Activated naive CD4-positive, alpha-beta T cell treated with anti-CD3 and anti-CD28 coated beads, Interleukin-2, amount 50 U/mL, for 72 hours (primary cell): Measurements from ENCODE around the gene KCNK2. TPM values are rescaled to one million over a fixed set of nuclear protein-coding genes. Genes with fewer than 3 reads are reported as not detected.

Experiments
- ATAC-seq, 2 donors: fragments of 150-1000 bp; cut with Tn5 transposase; 2 replicates each; pipeline ENCODE4 v1.10.0; 2021; ENCODE audit warnings: mild to moderate bottlenecking in 2 of 2, moderate library complexity in 2 of 2
- DNase-seq, 2 donors: peaks; one replicate each; pipeline ENCODE4 v3.0.0; 2021 to 2022; ENCODE audit warnings: low spot score in 2 of 2
- H3K27ac Mint-ChIP-seq, 2 donors: one replicate each; pipeline ENCODE4 v1.8.0; 2022; ENCODE audit warnings: mild to moderate bottlenecking in 2 of 2, mixed read lengths in 2 of 2
- H3K36me3 Mint-ChIP-seq, 2 donors: one replicate each; pipeline ENCODE4 v1.8.0; 2022; ENCODE audit warnings: mixed read lengths in 2 of 2
- H3K9me3 Mint-ChIP-seq, 2 donors: one replicate each; pipeline ENCODE4 v1.8.0; 2022; ENCODE audit warnings: mixed read lengths in 2 of 2
- total RNA-seq, 2 donors: library from RNA; stranded (reverse); gene quantifications; one replicate each; pipeline ENCODE4 v1.2.3, GENCODE V29; 2022

The KCNK2 gene
- total RNA-seq, 2 donors from 2014 or later, result not detected

DNA sequence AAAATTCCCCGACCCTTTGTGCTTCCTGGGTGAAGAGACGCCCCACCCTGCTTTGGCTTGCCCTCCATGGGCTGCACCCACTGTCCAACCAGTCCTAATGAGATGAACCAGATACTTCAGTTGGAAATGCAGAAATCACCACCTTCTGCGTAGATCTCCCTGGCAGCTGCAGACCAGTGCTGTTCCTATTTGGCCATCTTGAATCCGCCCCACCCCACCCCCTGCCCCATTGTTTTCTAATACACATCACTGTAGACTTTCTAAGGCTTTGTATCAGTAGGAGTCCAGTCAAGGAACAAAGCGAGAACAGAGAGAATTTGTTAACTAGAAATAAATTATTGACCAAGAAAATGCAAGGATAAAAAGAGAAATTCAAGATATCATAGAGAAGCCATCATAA is 178.2 kb downstream of the KCNK2 start:
- no peak for ATAC-seq
- no peak overlapping the region for H3K27ac Mint-ChIP-seq
- peaks cover 5 to 10% of the 10 kb centered on the region in 2 donors for H3K9me3 Mint-ChIP-seq
- no peak for DNase-seq
- no peaks in the 10 kb centered on the region for H3K36me3 Mint-ChIP-seq

DNA sequence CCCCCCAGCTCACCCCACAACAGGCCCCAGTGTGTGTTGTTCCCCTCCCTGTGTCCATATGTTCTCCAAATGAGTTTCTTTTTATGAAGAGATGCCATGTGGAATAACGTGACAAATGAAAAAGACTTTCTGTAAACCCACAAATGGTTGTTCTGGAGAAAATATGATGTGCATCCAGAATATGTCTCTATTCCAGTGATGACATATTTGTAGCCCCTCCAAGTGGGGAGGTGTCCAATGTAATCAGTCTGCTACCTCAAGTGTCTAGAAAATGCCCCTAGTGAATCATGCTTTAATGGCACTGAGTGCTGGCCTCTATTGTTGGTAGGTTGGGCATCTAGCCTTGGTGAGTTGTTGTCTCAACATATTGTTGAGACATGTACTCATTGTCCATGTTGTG is 179.6 kb downstream of the KCNK2 start:
- Mint-ChIP-seq H3K9me3 (peaks cover 5 to 10% of the 10 kb centered on the region in 2 donors), H3K36me3 (no peaks in the 10 kb centered on the region), H3K27ac (no peak overlapping the region)
- ATAC-seq (no peak), DNase-seq (no peak)

DNA sequence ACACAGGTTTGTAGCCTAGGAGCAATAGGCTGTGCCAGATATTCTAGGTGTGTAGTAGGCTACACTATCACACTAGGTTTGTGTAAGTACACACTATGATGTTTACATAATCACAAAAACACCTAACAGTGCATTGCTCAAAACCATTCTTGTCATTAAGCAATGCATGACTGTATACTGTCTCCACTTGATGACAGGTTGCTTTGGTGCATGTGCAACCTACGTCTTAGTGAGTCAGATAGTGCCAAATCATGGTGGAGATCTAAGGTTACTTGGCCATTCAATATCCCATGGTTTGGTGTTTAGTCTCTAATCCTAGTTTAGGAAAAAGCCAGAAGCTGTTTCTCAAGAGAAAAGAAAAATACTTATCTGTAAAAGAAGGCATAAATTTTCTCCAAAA is 181.1 kb downstream of the KCNK2 start:
- peaks cover 5 to 10% of the 10 kb centered on the region in 2 donors for H3K9me3 Mint-ChIP-seq
- H3K27ac Mint-ChIP-seq, result no peak overlapping the region
- DNase-seq, result no peak
- no peak for ATAC-seq
- no peaks in the 10 kb centered on the region for H3K36me3 Mint-ChIP-seq

DNA sequence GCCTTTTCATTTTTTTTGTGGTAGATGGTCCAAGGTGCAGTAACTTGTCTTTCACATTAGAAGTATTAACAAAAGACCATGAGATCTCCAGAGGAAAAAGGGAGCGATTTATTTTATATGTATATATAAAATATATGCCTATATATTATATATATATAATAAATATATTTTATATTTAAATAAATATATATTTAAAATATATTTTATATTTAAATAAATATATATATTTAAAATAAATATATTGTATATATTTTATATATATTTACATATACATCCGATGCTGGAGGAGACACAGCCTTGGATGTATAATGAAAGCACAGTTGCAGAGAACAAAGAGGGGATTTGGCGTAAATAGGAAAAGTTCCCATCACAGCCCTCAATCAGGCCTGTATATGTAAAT is 182.1 kb downstream of the KCNK2 start:
- H3K36me3 Mint-ChIP-seq, result no peaks in the 10 kb centered on the region
- peaks cover 0 to 4% of the 10 kb centered on the region in 2 donors for H3K9me3 Mint-ChIP-seq
- ATAC-seq, result no peak
- DNase-seq, result no peak
- no peak overlapping the region for H3K27ac Mint-ChIP-seq

DNA sequence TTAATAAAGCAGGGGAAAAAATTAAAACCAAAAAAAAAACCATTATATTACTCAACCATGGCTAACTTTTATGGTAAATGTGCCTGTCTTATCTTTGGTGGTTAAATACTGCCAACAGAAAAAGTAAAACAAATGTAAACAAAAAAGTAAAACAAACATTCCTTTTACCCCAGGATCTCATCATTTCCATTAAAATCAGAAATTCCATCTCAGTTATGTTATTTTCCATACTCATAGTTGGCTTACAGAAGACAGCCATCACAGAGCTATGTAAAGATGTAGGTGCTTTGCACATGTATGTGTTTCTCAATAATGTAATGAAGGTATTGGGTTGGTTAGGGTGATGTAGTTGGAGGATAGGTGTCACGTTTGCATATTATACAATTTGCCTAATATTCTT is 185.0 kb downstream of the KCNK2 start:
- no peak for DNase-seq
- peaks cover 0 to 11% of the 10 kb centered on the region in 2 donors for H3K36me3 Mint-ChIP-seq
- no peak for ATAC-seq
- peaks cover 10 to 14% of the 10 kb centered on the region in 2 donors for H3K9me3 Mint-ChIP-seq
- H3K27ac Mint-ChIP-seq, result no peak overlapping the region

DNA sequence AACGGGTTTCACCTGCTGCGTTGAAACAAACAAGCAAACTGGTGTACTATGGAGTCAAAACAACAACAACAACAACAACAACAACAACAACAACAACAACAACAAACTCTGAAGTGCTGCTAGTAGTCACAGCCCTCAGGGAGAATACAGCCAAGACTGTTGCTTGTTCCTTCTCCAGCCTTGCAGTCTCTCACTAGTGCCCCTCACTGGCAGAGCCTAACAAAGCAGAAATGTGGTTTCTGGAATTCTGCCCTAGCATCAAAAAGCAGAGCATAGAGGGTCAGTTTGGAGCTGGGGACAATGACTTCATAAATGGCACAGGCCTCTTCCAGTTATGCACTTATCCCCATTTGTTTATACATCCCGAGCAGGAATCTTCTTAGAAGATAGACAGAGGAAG is 187.4 kb downstream of the KCNK2 start:
- H3K27ac Mint-ChIP-seq, result no peak overlapping the region
- ATAC-seq (no peak), DNase-seq (no peak)
- peaks cover 10 to 13% of the 10 kb centered on the region in 2 donors for H3K9me3 Mint-ChIP-seq
- peaks cover 0 to 11% of the 10 kb centered on the region in 2 donors for H3K36me3 Mint-ChIP-seq

DNA sequence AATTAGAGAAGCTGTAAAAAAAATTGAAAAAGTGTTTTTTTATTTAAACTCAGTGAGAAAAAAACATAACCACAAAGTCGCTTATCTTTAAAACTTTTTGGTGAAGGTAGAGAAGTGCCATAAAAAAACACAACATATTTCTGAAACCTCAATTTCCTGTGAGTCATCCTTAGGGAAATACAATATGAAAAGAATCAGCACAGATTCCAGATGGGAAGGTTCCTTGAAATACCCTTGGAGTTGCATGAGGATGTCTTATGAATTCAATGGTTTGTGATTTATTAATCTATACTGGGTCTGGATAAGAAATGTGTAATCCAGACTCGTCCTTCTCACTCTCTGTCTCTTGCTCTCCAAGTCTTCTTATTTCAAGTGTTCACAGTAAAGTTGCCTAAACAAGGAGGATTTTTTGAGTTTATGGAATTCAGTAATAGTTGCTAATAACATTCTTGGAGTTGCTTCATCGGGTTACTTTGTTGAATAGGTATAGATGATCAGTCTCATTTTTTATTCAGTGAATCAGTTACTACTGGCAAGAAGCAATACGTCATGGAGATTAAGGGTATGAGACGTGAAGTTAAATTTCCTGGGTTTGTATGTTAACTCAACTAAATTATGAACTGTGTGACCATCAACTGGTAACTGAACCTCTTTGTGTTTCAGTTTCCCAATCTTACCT is 191.4 kb downstream of the KCNK2 start:
- Mint-ChIP-seq H3K9me3 (peaks cover 10 to 13% of the 10 kb centered on the region in 2 donors), H3K36me3 (peaks cover 0 to 11% of the 10 kb centered on the region in 2 donors), H3K27ac (no peak overlapping the region)
- DNase-seq (no peak), ATAC-seq (no peak)

DNA sequence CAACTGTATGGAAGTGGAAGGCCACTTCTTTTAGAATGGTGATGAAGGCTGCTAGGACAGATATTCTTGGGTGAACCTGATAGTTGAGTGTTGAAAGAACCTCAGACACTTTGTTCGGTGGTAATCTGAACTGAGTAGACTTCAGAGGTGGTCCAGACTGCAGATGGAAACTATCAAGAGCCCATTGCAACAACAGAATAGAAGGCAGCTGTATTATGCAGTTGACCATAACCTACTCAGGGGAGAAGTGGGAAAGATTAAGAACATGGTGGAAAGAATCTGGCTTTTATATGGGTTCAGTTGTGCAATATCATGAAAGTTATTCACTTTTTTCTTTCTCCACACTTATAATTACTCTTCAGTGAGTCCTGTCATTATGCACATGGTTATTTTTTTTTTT is 194.0 kb downstream of the KCNK2 start:
- ATAC-seq (no peak), DNase-seq (no peak)
- Mint-ChIP-seq H3K36me3 (no peaks in the 10 kb centered on the region), H3K27ac (no peak overlapping the region), H3K9me3 (peaks cover 0 to 3% of the 10 kb centered on the region in 2 donors)

DNA sequence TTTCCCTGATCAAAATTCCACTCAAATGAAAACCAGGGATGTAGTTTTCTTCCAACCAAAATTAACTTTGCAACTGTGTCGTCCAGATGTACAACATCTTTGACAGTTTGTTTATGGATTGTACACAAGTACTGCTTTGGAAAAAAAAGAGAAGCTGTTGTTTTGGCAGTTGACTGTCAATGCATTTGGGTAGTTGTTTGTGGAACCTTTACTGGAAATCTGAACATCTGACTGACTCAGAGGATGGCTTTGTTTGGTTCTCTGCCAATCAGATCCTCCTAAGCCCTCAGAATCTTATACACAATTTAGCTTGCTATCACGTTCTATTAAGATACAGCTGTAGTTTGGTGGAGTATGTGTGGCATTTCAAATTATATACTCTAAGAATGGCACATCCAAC is 195.0 kb downstream of the KCNK2 start:
- peaks cover 0 to 3% of the 10 kb centered on the region in 2 donors for H3K9me3 Mint-ChIP-seq
- no peaks in the 10 kb centered on the region for H3K36me3 Mint-ChIP-seq
- no peak overlapping the region for H3K27ac Mint-ChIP-seq
- DNase-seq (no peak), ATAC-seq (no peak)

DNA sequence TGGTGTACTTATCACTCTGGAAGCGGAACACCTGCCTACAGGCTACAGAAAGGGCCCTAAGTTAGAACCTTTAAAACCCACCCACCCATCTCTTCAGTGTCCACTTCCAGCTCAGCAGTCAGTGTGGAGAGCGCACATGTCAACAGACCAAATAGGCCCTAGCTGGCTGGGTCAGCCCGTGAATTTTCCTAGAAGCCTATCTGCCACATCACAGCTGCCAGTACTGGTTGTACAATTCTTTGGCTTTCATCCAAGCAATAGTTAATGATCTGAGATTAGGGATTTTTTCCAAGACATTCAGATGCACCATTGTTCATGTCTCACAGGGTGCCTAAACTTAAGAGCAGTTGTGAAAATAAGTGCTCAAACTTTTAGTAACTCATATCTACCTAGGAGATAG is 197.1 kb downstream of the KCNK2 start:
- H3K27ac Mint-ChIP-seq, result no peak overlapping the region
- ATAC-seq (no peak), DNase-seq (no peak)
- H3K36me3 Mint-ChIP-seq, result no peaks in the 10 kb centered on the region
- peaks cover 0 to 1% of the 10 kb centered on the region in 2 donors for H3K9me3 Mint-ChIP-seq

DNA sequence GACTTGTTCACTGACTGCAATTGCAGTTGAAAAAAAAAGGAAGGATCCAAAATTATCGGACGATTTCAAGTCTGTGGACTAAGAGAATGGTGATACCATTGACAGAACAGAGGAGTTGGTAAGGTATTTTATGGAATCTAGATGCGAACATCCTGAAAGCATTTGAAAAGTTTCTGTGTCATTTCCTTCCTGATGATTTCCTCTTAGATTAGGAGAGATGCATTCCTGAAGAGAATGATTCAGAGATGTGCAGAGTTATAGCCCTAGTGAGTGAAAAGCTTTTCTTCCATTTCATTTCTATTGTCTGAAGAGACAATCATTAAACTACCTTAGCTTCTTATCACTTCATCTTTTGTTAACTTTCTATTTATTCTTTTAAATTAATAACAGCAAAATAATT is 200.0 kb downstream of the KCNK2 start:
- DNase-seq, result no peak
- Mint-ChIP-seq H3K36me3 (no peaks in the 10 kb centered on the region), H3K27ac (no peak overlapping the region), H3K9me3 (no peaks in the 10 kb centered on the region)
- ATAC-seq, result no peak

DNA sequence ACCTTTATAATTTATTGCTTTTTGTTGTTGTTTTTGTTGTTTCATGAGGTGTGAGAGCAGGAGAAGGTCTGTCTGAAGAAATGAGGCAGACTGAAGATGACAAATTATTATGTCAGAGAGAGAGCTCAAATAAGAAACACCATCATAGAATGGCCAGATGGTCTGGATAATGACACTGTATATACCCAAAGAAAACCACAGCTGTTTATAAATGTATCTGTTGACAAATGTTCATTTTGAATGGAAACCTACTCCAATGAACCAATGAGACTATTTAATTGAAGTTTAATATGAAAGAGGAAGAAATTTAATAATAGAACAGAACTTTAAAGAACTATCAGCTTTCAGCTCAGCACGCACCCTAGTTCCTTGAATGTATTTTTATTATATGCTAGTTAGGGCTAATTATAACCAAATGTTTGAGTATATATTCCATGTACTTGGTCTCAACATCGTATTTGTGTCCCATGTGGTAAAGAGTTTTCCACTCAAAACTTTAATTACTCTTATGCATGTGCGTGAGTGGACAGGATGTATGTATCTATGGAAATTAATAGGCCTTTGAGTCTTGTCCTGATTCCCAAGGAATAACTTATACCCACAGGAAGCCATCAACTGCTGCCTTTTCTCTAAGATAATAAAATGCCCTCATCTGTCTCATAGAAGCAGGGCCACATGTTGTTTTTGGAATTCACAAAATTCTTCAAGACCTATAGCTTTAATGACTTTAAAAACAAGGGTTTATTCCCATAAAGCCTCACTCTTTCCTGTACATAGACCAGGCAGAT is 202.7 kb downstream of the KCNK2 start:
- Mint-ChIP-seq H3K9me3 (peaks cover 0 to 9% of the 10 kb centered on the region in 2 donors), H3K36me3 (no peaks in the 10 kb centered on the region), H3K27ac (no peak overlapping the region)
- no peak for DNase-seq
- no peak for ATAC-seq
